K562 (cell line): Measurements from ENCODE around the gene LY6G6D. TPM values are rescaled to one million over a fixed set of nuclear protein-coding genes. Genes with fewer than 3 reads are reported as not detected.

ENCODE experiments used
- ATF7 ChIP-seq: fragments of 450-650 bp; IDR thresholded peaks from 2 replicates; pipeline ENCODE4 v1.7.1; 2014; ENCODE audit warnings: mild to moderate bottlenecking, moderate library complexity
- BRD9 ChIP-seq: fragments of 450-650 bp; IDR thresholded peaks from 2 replicates; pipeline ENCODE4 v1.6.1; 2018; ENCODE audit warnings: low read depth; ENCODE audit not compliant: partially characterized antibody
- CEBPB ChIP-seq: fragments of 450-650 bp; IDR thresholded peaks from 2 replicates; pipeline ENCODE4 v1.6.1; 2016; ENCODE audit warnings: missing genetic modification characterization, missing compliant biosample characterization
- DDX20 ChIP-seq: fragments of 450-650 bp; IDR thresholded peaks from 2 replicates; pipeline ENCODE4 v1.6.1; 2016; ENCODE audit warnings: missing genetic modification characterization, low read depth, mild to moderate bottlenecking, missing compliant biosample characterization, moderate library complexity
- ELF1 ChIP-seq: fragments of 200-800 bp; sonication (Bioruptor generic); IDR thresholded peaks from 2 replicates; pipeline ENCODE4 v1.6.1; 2016; ENCODE audit warnings: missing genetic modification characterization, missing compliant biosample characterization
- ELK1 ChIP-seq: sonication (generic); formaldehyde crosslinking; IDR thresholded peaks from 2 replicates; pipeline ENCODE4 v1.8.1; 2022; ENCODE audit warnings: missing genetic modification reagents
- FIP1L1 ChIP-seq: fragments of 200-400 bp; formaldehyde crosslinking; IDR thresholded peaks from 2 replicates; pipeline ENCODE4 v1.6.1; 2018; ENCODE audit warnings: mild to moderate bottlenecking, low read depth, low read length; ENCODE audit not compliant: poor library complexity, severe bottlenecking
- HCFC1 ChIP-seq: IDR thresholded peaks from 2 replicates; pipeline ENCODE4 v1.6.1; 2012; ENCODE audit warnings: low read depth, low read length, improper control_type of control experiment
- PHF21A ChIP-seq: fragments of 450-650 bp; IDR thresholded peaks from 2 replicates; pipeline ENCODE4 v1.6.1; 2017; ENCODE audit warnings: low read depth, borderline replicate concordance
- PML ChIP-seq: IDR thresholded peaks from 2 replicates; pipeline ENCODE4 v1.6.1; 2012; ENCODE audit warnings: low read length, inconsistent platforms
- POLR2AphosphoS5 ChIP-seq: IDR thresholded peaks from 2 replicates; pipeline ENCODE4 v1.6.1; 2011; ENCODE audit warnings: mild to moderate bottlenecking, low read depth, low read length, moderate library complexity; ENCODE audit not compliant: control insufficient read depth, insufficient read depth
- SMAD4 ChIP-seq: fragments of 250-450 bp; sonication (Bioruptor Pico); conservative IDR thresholded peaks from 2 replicates; pipeline ENCODE4 v1.8.0; 2021; ENCODE audit warnings: inconsistent platforms, mild to moderate bottlenecking, moderate library complexity
- U2AF1 ChIP-seq: fragments of 200-400 bp; formaldehyde crosslinking; optimal IDR thresholded peaks from 2 replicates; pipeline ENCODE3; 2017; ENCODE audit warnings: mild to moderate bottlenecking, low read depth, low read length, moderate library complexity
- ZNF354B ChIP-seq: fragments of 250-450 bp; sonication (Bioruptor Pico); IDR thresholded peaks from 2 replicates; pipeline ENCODE4 v1.4.0; 2020
- ZNF395 ChIP-seq: fragments of 200-800 bp; sonication (Bioruptor generic); IDR thresholded peaks from 2 replicates; pipeline ENCODE4 v1.6.1; 2017; ENCODE audit warnings: missing genetic modification characterization, missing compliant biosample characterization
- ZNF584 ChIP-seq: fragments of 200-800 bp; sonication (Bioruptor generic); IDR thresholded peaks from 2 replicates; pipeline ENCODE4 v1.6.1; 2016; ENCODE audit warnings: low read depth, mild to moderate bottlenecking, missing genetic modification characterization, missing compliant biosample characterization
- polyA plus RNA-seq, 8 experiments: library from polyadenylated mRNA; depleted of rRNA in 4 of 8; stranded (reverse) in 5 of 8; unstranded in 3 of 8; fragments of >200 nt; fragmentation: Nextera tagmentation in 2 of 8; fragmentation: Illumina TruSeq in 1 of 8; extraction: Ambion mirVana in 2 of 8; extraction: Trizol in 1 of 8; gene quantifications; 2 replicates each; pipeline versions ENCODE4 v1.2.1 to v1.2.3, GENCODE V29; 2011 to 2014; ENCODE audit warnings: inconsistent platforms in 1 of 8, missing spikeins in 1 of 8
- total RNA-seq, 7 experiments: library from RNA; depleted of rRNA in 6 of 7; stranded (reverse); fragments of >200 nt in 6 of 7; fragmentation: Illumina TruSeq in 2 of 7; extraction: Trizol in 2 of 7; gene quantifications; 2 replicates each; pipeline versions ENCODE4 v1.2.1 to v1.2.3, GENCODE V29; 2011 to 2021; ENCODE audit warnings: low replicate concordance in 1 of 7
- TF ChIP-seq, protein P1 (sequence below), 2 experiments: fragments of 450-650 bp; IDR thresholded peaks; 2 replicates each; pipeline ENCODE4 v1.6.1; 2018; ENCODE audit warnings: mild to moderate bottlenecking in 2 of 2, low read depth in 1 of 2; ENCODE audit not compliant: partially characterized antibody in 2 of 2
- TF ChIP-seq, protein P2 (sequence below): sonication (generic); formaldehyde crosslinking; IDR thresholded peaks from 2 replicates; pipeline ENCODE4 v1.8.0; 2022; ENCODE audit warnings: mild to moderate bottlenecking, missing genetic modification reagents

The LY6G6D gene
- total and polyA plus RNA-seq, 9 of the 15 experiments (the other 6 are each of a cell fraction or from before 2014, with no cell fraction given): 0.30 to 0.38 TPM; not detected in 7

- TF ChIP-seq, protein P1, sequence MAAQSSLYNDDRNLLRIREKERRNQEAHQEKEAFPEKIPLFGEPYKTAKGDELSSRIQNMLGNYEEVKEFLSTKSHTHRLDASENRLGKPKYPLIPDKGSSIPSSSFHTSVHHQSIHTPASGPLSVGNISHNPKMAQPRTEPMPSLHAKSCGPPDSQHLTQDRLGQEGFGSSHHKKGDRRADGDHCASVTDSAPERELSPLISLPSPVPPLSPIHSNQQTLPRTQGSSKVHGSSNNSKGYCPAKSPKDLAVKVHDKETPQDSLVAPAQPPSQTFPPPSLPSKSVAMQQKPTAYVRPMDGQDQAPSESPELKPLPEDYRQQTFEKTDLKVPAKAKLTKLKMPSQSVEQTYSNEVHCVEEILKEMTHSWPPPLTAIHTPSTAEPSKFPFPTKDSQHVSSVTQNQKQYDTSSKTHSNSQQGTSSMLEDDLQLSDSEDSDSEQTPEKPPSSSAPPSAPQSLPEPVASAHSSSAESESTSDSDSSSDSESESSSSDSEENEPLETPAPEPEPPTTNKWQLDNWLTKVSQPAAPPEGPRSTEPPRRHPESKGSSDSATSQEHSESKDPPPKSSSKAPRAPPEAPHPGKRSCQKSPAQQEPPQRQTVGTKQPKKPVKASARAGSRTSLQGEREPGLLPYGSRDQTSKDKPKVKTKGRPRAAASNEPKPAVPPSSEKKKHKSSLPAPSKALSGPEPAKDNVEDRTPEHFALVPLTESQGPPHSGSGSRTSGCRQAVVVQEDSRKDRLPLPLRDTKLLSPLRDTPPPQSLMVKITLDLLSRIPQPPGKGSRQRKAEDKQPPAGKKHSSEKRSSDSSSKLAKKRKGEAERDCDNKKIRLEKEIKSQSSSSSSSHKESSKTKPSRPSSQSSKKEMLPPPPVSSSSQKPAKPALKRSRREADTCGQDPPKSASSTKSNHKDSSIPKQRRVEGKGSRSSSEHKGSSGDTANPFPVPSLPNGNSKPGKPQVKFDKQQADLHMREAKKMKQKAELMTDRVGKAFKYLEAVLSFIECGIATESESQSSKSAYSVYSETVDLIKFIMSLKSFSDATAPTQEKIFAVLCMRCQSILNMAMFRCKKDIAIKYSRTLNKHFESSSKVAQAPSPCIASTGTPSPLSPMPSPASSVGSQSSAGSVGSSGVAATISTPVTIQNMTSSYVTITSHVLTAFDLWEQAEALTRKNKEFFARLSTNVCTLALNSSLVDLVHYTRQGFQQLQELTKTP (IDR thresholded peaks at IDR 0.05; ENCODE audit: low read depth in 1 of 2, partially characterized antibody in 2 of 2): peak in 1 of 2 experiments; percentile 58
- no peak for TF ChIP-seq ELF1 (tag)
- TF ChIP-seq SMAD4 (CRISPR knock-in tag): no peak; the same call in none of the 2 replicates
- no peak for TF ChIP-seq U2AF1
- TF ChIP-seq PML: peak; percentile 85; the same call in 1 of the 2 replicates
- TF ChIP-seq DDX20: no peak
- TF ChIP-seq, protein P2, sequence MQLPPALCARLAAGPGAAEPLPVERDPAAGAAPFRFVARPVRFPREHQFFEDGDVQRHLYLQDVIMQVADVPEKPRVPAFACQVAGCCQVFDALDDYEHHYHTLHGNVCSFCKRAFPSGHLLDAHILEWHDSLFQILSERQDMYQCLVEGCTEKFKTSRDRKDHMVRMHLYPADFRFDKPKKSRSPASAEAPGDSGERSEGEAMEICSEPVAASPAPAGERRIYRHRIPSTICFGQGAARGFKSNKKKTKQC (CRISPR knock-in tag): no peak
- TF ChIP-seq POLR2AphosphoS5: no peak
- no peak for TF ChIP-seq PHF21A
- TF ChIP-seq ZNF354B (CRISPR knock-in tag): no peak
- no peak; the same call in 1 of the 2 replicates for TF ChIP-seq HCFC1
- TF ChIP-seq CEBPB: no peak
- no peak for TF ChIP-seq ZNF584 (CRISPR knock-in tag)
- no peak for TF ChIP-seq ZNF395 (CRISPR knock-in tag)
- TF ChIP-seq ELK1 (CRISPR knock-in tag): no peak
- no peak for TF ChIP-seq BRD9
- peak; percentile 97 for TF ChIP-seq FIP1L1
- no peak for TF ChIP-seq ATF7
Observed at GRCh38 chr6:31739639-31740396, 24.7 kb downstream of the LY6G6D start, which contains the start of gene MSH5 (continued).
